ENCODE data around the gene EVX2. TPM values are rescaled to one million over a fixed set of nuclear protein-coding genes. Genes with fewer than 3 reads are reported as not detected.

Gene EVX2
- total and polyA plus RNA-seq, 2 of the 4 experiments (the other 2 are of a cell fraction), result not detected

- Histone ChIP-seq H3K36me3 (ENCODE audit: control insufficient read depth, insufficient read depth, low read length) (no peaks in the 10 kb centered on the region), H3K27me3 (ENCODE audit: control insufficient read depth, insufficient read depth, low read length) (peaks cover 32% of the 10 kb centered on the region), H3K9me1 (ENCODE audit: insufficient read depth, low read length) (no peaks in the 10 kb centered on the region), H3K4me1 (ENCODE audit: control insufficient read depth, insufficient read depth, low read length) (no peaks in the 10 kb centered on the region), H3K23ac (ENCODE audit: low read depth, low read length) (no peak overlapping the region), H3K27ac (ENCODE audit: insufficient read depth, low read length) (no peak overlapping the region), H2AK9ac (replicated peaks; ENCODE audit: low read depth, low read length, poor library complexity) (no peak overlapping the region), H3K4me3 (ENCODE audit: insufficient read depth, low read depth, low read length) (no peak overlapping the region), H3K4ac (ENCODE audit: low read depth, low read length) (no peak overlapping the region), H4K5ac (ENCODE audit: low read depth, low read length) (no peak overlapping the region), H3K14ac (replicated peaks; ENCODE audit: low read depth, low read length) (no peak overlapping the region), H4K91ac (ENCODE audit: insufficient read depth, low read depth, low read length) (no peak overlapping the region), H2AFZ (replicated peaks; ENCODE audit: low read length, poor library complexity) (no peak overlapping the region), H4K20me1 (ENCODE audit: insufficient read depth, low read length) (no peaks in the 10 kb centered on the region), H3K9me3 (ENCODE audit: control insufficient read depth, insufficient read depth, low read length) (no peaks in the 10 kb centered on the region; the same call in 1 of the 2 replicates), H3K79me1 (ENCODE audit: low read depth in 1 of 2, low read length in 2 of 2) (no peaks in the 10 kb centered on the region), H2BK20ac (ENCODE audit: low read depth, low read length) (no peak overlapping the region), H4K8ac (ENCODE audit: low read depth in 2 of 2, low read length in 2 of 2) (no peak overlapping the region), H2BK5ac (ENCODE audit: low read depth, low read length, poor library complexity, severe bottlenecking) (no peak overlapping the region), H3K56ac (ENCODE audit: extremely low read depth, insufficient read depth, low read length) (no peak overlapping the region), H3K9ac (ENCODE audit: low read depth, low read length) (no peak overlapping the region), H3K4me2 (ENCODE audit: low read depth, low read length) (no peak overlapping the region), H2BK120ac (ENCODE audit: low read depth, low read length) (no peak overlapping the region), H2BK15ac (ENCODE audit: low read depth, low read length) (no peak overlapping the region), H2AK5ac (ENCODE audit: low read depth, low read length) (no peak overlapping the region), H3K18ac (ENCODE audit: low read depth, low read length) (no peak overlapping the region)
- POLR2A ChIA-PET (ENCODE audit: unreplicated experiment), result no interaction called here
- no CpG with 5 or more reads among the region's 2 CpGs for WGBS, 2 experiments (ENCODE audit: extremely low coverage in 2 of 2, insufficient read length in 1 of 2)
- dilution Hi-C loops (cut with HindIII; ENCODE audit: low sequenced_read_pairs, unreplicated experiment) (no loop called here), intact Hi-C loops (cut with micrococcal nuclease) (no loop called here), in situ Hi-C loops (cut with MboI; ENCODE audit: low sequenced_read_pairs) (no loop called here)
- ATAC-seq (ENCODE audit: low read depth) (no peak), DNase-seq (no peak)
- no TSS peak for BruUV-seq (replicated peaks)
- TF ChIP-seq MXI1 (IDR thresholded peaks at IDR 0.05; ENCODE audit: borderline replicate concordance, low read depth, low read length), result no peak
- TF ChIP-seq MAZ (IDR thresholded peaks at IDR 0.05; ENCODE audit: borderline replicate concordance, low read depth, low read length), result no peak
- no peak for TF ChIP-seq NFE2L2 (IDR thresholded peaks at IDR 0.05; ENCODE audit: low read depth, low read length)
- CTCF ChIA-PET, result no interaction called here
These were observed 19.8 kb downstream of the EVX2 start for GRCh38 chr2:176063958-176064357.

All from IMR-90 (cell line).